ENCODE measurements around the gene TRIM33. TPM values are rescaled to one million over a fixed set of nuclear protein-coding genes. Genes with fewer than 3 reads are reported as not detected.

TRIM33 gene
- total RNA-seq, 2 donors from 2014 or later = 36.7 to 54.9 TPM

DNA sequence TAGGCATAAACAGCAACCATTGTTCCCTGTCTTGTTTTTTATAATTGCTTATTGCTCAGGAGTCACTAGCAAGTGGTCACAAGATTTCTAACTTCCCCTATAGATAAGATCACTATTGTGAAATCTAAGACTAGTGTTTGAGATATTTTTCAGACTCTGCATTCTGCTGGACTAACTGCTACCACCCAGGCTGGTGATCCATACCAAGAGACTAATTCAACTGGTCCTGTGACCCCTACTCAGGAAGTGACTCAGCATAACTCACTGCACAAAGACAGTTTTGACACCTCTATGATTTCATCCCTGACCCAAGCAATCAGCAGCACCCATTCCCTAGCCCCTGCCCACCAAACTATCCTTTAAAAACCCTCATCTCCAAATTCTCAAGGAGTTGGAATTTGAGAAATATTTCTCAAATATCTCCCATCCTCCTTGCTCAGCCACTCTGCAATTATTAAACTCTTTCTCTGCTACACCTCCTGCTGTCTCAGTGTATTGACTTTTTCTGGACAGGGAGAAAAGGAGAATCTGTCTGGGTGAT lies 52.7 kb downstream of the TRIM33 start:
- Histone ChIP-seq H3K4me1 (replicated peaks) (no peaks in the 10 kb centered on the region), H3K4me3 (no peak overlapping the region), H3K9me3 (no peaks in the 10 kb centered on the region), H3K27ac (peak overlapping the region in 1 of 2 donors; percentile 18), H3K27me3 (replicated peaks; ENCODE audit: insufficient read depth) (no peaks in the 10 kb centered on the region), H3K36me3 (no peaks in the 10 kb centered on the region)
- intact Hi-C loops (cut with DNase I) = no loop called here
- DNase-seq (ENCODE audit: low spot score) = no peak
- TF ChIP-seq POLR2A (IDR thresholded peaks at IDR 0.05) = no peak
- TF ChIP-seq POLR2AphosphoS5 (IDR thresholded peaks at IDR 0.05) = no peak
- no peak for TF ChIP-seq CTCF (IDR thresholded peaks at IDR 0.05)

DNA sequence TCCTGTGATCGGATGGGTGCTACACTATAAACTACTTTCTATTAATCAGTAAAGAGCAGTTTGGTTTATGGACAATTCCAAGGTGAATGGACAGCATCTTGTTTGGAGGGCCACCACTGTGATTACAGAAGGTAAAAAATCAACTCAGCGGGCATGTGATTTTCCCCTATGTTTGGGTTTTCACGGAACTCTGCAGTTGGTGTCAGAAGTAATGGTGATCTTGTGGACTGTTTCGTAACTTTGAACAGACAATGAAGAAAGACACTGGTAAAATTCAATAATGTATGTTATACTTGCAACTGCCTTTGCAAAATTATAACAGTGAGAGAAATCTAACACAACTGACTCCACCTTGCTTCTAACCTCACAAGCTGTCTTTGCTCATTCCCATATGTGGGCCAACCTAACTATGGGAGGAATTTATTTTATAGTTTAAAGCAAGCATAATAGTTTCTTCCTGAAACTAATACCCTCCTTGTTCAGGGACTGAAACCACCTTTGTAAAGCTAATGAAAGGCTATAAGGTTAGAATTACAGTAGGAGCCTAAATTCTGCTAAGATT lies 53.2 kb downstream of the TRIM33 start:
- Histone ChIP-seq H3K4me1 (replicated peaks) (no peaks in the 10 kb centered on the region), H3K36me3 (no peaks in the 10 kb centered on the region), H3K27ac (peak overlapping the region in 1 of 2 donors; percentile 18), H3K9me3 (no peaks in the 10 kb centered on the region), H3K4me3 (no peak overlapping the region), H3K27me3 (replicated peaks; ENCODE audit: insufficient read depth) (no peaks in the 10 kb centered on the region)
- intact Hi-C loops (cut with DNase I) = no loop called here
- DNase-seq (ENCODE audit: low spot score) = no peak
- TF ChIP-seq POLR2A (IDR thresholded peaks at IDR 0.05) (no peak), CTCF (IDR thresholded peaks at IDR 0.05) (no peak), POLR2AphosphoS5 (IDR thresholded peaks at IDR 0.05) (no peak)
- 66% methylated on average over 4 of the region's 4 CpGs for WGBS

GRCh38 chr1:114456586-114456985 lies 54.4 kb downstream of the TRIM33 start:
- intact Hi-C loops (cut with DNase I) = no loop called here
- H3K9me3 ChIP-seq = no peaks in the 10 kb centered on the region
- no peak for TF ChIP-seq CTCF (IDR thresholded peaks at IDR 0.05)
- no peak for TF ChIP-seq POLR2A (IDR thresholded peaks at IDR 0.05)
- TF ChIP-seq POLR2AphosphoS5 (IDR thresholded peaks at IDR 0.05) = no peak
- H3K4me3 ChIP-seq = no peak overlapping the region
- DNase-seq (ENCODE audit: low spot score) = no peak
- 100% methylated on average over 3 of the region's 3 CpGs for WGBS
- no peaks in the 10 kb centered on the region for H3K4me1 ChIP-seq (replicated peaks)
- no peaks in the 10 kb centered on the region for H3K27me3 ChIP-seq (replicated peaks; ENCODE audit: insufficient read depth)
- H3K27ac ChIP-seq = no peak overlapping the region
- no peaks in the 10 kb centered on the region for H3K36me3 ChIP-seq

- H3K27ac ChIP-seq = no peak overlapping the region
- H3K4me1 ChIP-seq (replicated peaks) = no peaks in the 10 kb centered on the region
- no peaks in the 10 kb centered on the region for H3K27me3 ChIP-seq (replicated peaks; ENCODE audit: insufficient read depth)
- no peak overlapping the region for H3K4me3 ChIP-seq
- TF ChIP-seq POLR2A (IDR thresholded peaks at IDR 0.05) (no peak), CTCF (IDR thresholded peaks at IDR 0.05) (no peak), POLR2AphosphoS5 (IDR thresholded peaks at IDR 0.05) (no peak)
- intact Hi-C loops (cut with DNase I) = no loop called here
- no peak for DNase-seq (ENCODE audit: low spot score)
- H3K36me3 ChIP-seq = no peaks in the 10 kb centered on the region
- no peaks in the 10 kb centered on the region for H3K9me3 ChIP-seq
These were observed 55.8 kb downstream of the TRIM33 start for GRCh38 chr1:114455102-114455785.

DNA sequence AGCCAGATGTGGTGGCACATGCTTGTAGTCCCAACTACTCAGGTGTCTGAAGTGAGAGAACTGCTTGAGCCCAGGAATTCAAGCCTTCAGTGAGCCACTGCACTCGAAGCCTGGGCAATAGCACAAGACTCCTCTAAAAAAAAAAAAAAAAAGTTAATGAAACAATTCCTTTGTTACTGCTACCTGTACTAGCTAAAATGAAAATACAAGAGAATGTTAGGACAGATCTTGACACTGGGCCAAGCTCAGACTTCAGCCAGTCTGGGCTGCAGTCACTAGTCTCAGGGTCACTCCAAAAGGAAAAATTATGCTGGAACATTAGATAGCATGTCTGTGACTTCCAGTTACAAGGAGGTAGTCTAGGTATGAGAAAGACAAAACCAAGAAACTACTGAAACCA lies 56.5 kb downstream of the TRIM33 start:
- intact Hi-C loops (cut with DNase I) = no loop called here
- Histone ChIP-seq H3K36me3 (no peaks in the 10 kb centered on the region), H3K9me3 (no peaks in the 10 kb centered on the region), H3K27ac (no peak overlapping the region), H3K27me3 (replicated peaks; ENCODE audit: insufficient read depth) (no peaks in the 10 kb centered on the region), H3K4me1 (replicated peaks) (no peaks in the 10 kb centered on the region), H3K4me3 (no peak overlapping the region)
- no peak for DNase-seq (ENCODE audit: low spot score)
- TF ChIP-seq POLR2A (IDR thresholded peaks at IDR 0.05) (no peak), POLR2AphosphoS5 (IDR thresholded peaks at IDR 0.05) (no peak), CTCF (IDR thresholded peaks at IDR 0.05) (no peak)
- WGBS = 95% methylated on average over 1 of the region's 1 CpG

Measured in prostate gland (tissue), 2 donors.